Thoracic aorta (tissue), 2 donors: ENCODE results near the gene FDXACB1. TPM values are rescaled to one million over a fixed set of nuclear protein-coding genes. Genes with fewer than 3 reads are reported as not detected.

Experiments used
- ATAC-seq: fragments of 150-250 bp; one replicate; pipeline ENCODE4 v1.8.0; 2017; ENCODE audit warnings: low read depth; ENCODE audit not compliant: insufficient number of reproducible peaks, low FRiP score
- DNase-seq: peaks from one replicate; pipeline ENCODE4 v3.0.0-alpha.2; 2020; ENCODE audit warnings: low spot score
- H3K27ac ChIP-seq, 2 donors: fragments of 200-600 bp; sonication (generic); 1 replicate in 1 of 2; 2 replicates in 1 of 2; pipeline ENCODE4 v1.5.1; 2016; ENCODE audit warnings: mild to moderate bottlenecking in 2 of 2, moderate library complexity in 2 of 2
- H3K27me3 ChIP-seq: fragments of 200-600 bp; sonication (generic); replicated peaks from 2 replicates; pipeline ENCODE4 v1.6.0; 2016; ENCODE audit warnings: mild to moderate bottlenecking; ENCODE audit not compliant: insufficient read depth
- H3K36me3 ChIP-seq: fragments of 200-600 bp; sonication (generic); one replicate; pipeline ENCODE4 v1.5.1; 2016
- H3K4me1 ChIP-seq, 2 donors: fragments of 200-600 bp; sonication (generic); 1 replicate in 1 of 2; 2 replicates in 1 of 2; pipeline versions ENCODE4 v1.5.1 to v1.6.0; 2016; ENCODE audit warnings: low read depth in 2 of 2, mild to moderate bottlenecking in 1 of 2; ENCODE audit not compliant: control insufficient read depth in 1 of 2
- H3K4me3 ChIP-seq: fragments of 200-600 bp; sonication (generic); 2 replicates; pipeline ENCODE4 v1.5.1; 2016; ENCODE audit warnings: mild to moderate bottlenecking
- H3K9me3 ChIP-seq: fragments of 200-600 bp; sonication (generic); 2 replicates; pipeline ENCODE4 v1.5.1; 2016
- CTCF ChIP-seq: fragments of 200-600 bp; sonication (generic); IDR thresholded peaks from one replicate; pipeline ENCODE4 v1.5.1; 2019; ENCODE audit warnings: antibody characterized with exemption
- total RNA-seq, 2 donors: library from RNA; depleted of rRNA; stranded (reverse); fragments of >200 nt; gene quantifications; one replicate each; pipeline versions ENCODE4 v1.1.0 to v1.2.3, GENCODE V29; 2016

FDXACB1 gene
- total RNA-seq, 2 donors from 2014 or later, result 0.71 to 1.8 TPM

GRCh38 chr11:111843661-111844060 lies 35.3 kb downstream of the FDXACB1 start:
- Histone ChIP-seq H3K36me3 (peaks cover 22% of the 10 kb centered on the region), H3K27me3 (no peaks in the 10 kb centered on the region), H3K4me3 (no peak overlapping the region), H3K27ac (no peak overlapping the region), H3K9me3 (no peaks in the 10 kb centered on the region), H3K4me1 (peaks cover 0 to 3% of the 10 kb centered on the region in 2 donors)
- DNase-seq (no peak), ATAC-seq (no peak)
- TF ChIP-seq CTCF, result no peak

GRCh38 chr11:111841370-111842053 lies 37.5 kb downstream of the FDXACB1 start:
- DNase-seq (peak; percentile 58), ATAC-seq (peak; percentile 89)
- Histone ChIP-seq H3K27me3 (no peaks in the 10 kb centered on the region), H3K36me3 (peaks cover 27% of the 10 kb centered on the region), H3K4me1 (peaks cover 0 to 3% of the 10 kb centered on the region in 2 donors), H3K27ac (no peak overlapping the region), H3K9me3 (no peaks in the 10 kb centered on the region), H3K4me3 (peak overlapping the region; percentile 19)
- TF ChIP-seq CTCF, result peak; percentile 82

DNA sequence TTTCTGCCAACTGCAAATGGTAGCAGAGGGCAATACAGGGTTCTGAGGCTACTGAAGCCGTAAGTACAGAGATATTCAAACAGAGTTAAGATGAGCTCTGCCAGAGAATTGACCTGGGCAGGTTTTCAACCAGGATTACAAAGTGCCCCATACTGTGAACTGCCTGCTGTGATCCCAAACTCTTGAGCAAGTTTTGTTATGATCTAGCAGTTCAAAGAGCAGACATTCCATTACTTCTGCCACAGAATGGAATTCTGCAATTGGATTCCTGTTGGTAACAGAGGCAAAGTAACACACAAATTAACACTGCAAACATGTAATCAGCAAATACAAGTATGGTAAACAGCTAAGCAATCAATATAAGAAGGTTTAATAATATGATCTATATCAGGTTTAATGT lies 38.8 kb downstream of the FDXACB1 start:
- peaks cover 0 to 3% of the 10 kb centered on the region in 2 donors for H3K4me1 ChIP-seq
- no peak for DNase-seq
- no peaks in the 10 kb centered on the region for H3K9me3 ChIP-seq
- no peak overlapping the region for H3K4me3 ChIP-seq
- no peak overlapping the region for H3K27ac ChIP-seq
- no peaks in the 10 kb centered on the region for H3K27me3 ChIP-seq
- H3K36me3 ChIP-seq, result peaks cover 37% of the 10 kb centered on the region
- TF ChIP-seq CTCF, result no peak
- no peak for ATAC-seq

DNA sequence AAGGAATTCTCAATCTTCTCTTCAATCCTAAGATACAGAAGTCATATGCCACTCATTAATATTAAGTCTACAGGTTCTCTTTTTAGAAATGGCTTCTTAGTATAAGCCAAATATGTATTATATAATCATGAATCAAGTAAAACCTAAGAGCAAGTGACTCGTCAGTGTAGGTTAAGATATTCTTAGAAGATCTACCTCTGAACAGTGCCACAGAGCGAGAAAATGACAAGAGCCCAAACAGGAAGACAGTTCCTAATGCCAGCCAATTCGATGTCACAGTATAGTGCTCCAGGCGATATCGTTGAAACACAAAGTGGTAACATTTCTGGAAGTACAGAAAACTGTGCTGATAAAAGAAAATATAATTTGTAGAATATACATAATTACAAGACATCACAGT lies 40.9 kb downstream of the FDXACB1 start:
- Histone ChIP-seq H3K4me3 (no peak overlapping the region), H3K9me3 (no peaks in the 10 kb centered on the region), H3K27ac (no peak overlapping the region), H3K4me1 (peaks cover 0 to 3% of the 10 kb centered on the region in 2 donors), H3K27me3 (no peaks in the 10 kb centered on the region), H3K36me3 (peaks cover 28% of the 10 kb centered on the region)
- ATAC-seq (no peak), DNase-seq (no peak)
- no peak for TF ChIP-seq CTCF

DNA sequence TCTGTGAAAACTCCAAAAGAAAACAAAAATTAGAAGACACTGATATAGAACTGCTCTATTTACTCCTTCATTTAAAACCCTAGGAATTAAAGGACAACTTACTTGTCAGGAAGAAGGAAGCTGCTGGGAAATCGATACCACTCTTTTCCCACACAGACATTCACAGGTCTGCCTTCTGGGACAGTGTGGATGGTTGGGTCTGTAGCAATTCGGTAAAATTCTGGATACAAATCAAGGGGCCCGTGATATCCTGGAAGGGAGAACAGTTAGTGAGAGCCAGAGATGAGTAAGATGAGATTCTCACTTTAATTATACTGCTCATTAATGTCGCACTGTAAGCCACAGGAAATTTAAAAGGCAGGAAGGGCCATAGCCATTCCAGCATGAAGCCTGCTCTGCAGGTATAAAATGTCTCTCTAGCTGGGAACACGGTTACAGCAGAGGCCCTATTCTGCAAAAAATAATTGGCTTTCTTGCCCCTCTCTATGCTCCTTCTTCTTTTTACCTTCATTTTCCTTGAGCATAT lies 41.5 kb downstream of the FDXACB1 start:
- Histone ChIP-seq H3K4me1 (peaks cover 0 to 3% of the 10 kb centered on the region in 2 donors), H3K27me3 (no peaks in the 10 kb centered on the region), H3K9me3 (no peaks in the 10 kb centered on the region), H3K27ac (no peak overlapping the region), H3K4me3 (no peak overlapping the region), H3K36me3 (peaks cover 28% of the 10 kb centered on the region)
- no peak for ATAC-seq
- DNase-seq, result no peak
- TF ChIP-seq CTCF, result no peak
